GM15510 (cell line): Measurements from ENCODE around the gene BCAP31.
A peak's percentile ranks its signal among the peaks of the same experiment; 100 is the strongest.

Source experiments
- POLR2A ChIP-seq: IDR thresholded peaks from 3 replicates; pipeline ENCODE4 v1.6.1; 2011; ENCODE audit warnings: borderline replicate concordance; ENCODE audit not compliant: insufficient read length; ENCODE audit errors: extremely low read depth

BCAP31 gene

DNA sequence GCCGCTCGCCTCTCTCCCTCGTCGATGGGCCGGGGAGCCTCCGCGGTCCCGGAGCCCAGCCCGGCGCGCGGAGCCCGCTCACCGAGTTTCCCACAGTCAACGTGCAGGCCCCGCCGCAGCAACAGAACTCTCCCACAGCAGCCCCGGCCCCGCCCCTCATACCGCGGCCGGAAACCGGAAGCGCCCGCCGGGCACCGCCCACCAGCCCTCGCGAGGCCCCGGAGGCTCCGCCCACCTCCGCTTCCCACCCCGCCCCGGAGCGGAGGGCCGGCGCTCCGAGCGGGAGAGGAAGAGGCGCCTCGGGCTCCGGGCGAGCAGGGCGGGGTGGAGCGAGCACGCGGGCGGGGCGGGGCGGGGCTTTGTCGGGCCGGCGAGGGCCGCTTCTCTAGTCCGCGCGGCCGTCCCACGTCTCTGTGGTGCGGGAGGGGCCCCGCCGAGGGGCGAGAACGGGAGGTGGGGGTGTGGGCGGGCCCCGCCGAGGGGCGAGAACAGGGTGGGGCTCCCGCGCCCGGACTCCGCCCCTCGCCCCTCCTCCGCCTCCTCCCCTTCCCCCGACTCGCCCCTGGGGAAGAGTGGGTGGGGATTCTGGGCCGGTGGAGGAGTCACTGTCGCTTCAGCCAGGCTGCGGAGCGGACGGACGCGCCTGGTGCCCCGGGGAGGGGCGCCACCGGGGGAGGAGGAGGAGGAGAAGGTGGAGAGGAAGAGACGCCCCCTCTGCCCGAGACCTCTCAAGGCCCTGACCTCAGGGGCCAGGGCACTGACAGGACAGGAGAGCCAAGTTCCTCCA is at the start of gene BCAP31, which contains the start of gene ABCD1:
TSS of gene BCAP31 (minus strand) at position 136 of the 787 bp plus-strand sequence. CDS start 1,143 bp downstream, outside the sequence.
TSS of gene ABCD1 (plus strand) at position 605 of the 787 bp plus-strand sequence. CDS start 411 bp downstream, outside the sequence.
- TF ChIP-seq POLR2A: peak; percentile 66

- no peak for TF ChIP-seq POLR2A
Observed at GRCh38 chrX:153773218-153773611, 49.0 kb upstream of the BCAP31 start.

GRCh38 chrX:153772316-153773217 is 48.4 kb upstream of the BCAP31 start:
- no peak for TF ChIP-seq POLR2A

DNA sequence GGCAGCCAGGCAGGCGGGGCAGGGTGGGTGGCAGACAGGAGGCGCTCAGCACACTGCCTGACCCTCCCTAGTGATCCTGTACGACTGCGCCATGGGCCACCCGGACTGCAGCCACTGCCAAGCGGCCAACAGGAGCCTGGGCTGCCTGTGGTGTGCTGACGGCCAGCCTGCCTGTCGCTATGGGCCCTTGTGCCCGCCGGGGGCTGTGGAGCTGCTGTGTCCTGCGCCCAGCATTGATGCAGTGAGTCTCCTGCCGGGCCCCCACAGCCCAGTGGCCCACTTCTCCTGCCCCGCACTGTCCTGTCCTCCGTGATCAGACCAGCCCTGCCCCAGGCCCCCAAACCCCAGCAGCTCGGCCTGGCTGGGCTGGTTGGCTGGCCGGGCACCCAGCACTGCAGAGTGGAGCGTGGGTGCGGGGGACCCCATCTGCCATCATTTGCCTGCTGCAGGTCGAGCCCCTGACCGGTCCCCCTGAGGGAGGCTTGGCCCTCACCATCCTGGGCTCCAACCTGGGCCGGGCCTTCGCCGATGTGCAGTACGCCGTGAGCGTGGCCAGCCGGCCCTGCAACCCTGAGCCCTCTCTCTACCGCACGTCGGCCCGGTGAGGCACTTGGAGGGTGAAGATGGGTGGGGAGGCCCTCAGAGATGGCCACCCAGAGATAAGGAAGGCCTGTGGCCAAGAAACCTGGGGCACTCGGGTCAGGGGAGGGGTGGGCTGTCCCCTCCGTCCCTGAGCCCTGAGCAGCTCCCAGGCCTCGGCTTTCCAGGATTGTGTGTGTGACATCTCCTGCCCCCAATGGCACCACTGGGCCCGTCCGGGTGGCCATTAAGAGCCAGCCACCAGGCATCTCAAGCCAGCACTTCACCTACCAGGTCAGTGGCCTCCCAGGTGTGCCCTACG is 47.5 kb upstream of the BCAP31 start:
- no peak for TF ChIP-seq POLR2A

DNA sequence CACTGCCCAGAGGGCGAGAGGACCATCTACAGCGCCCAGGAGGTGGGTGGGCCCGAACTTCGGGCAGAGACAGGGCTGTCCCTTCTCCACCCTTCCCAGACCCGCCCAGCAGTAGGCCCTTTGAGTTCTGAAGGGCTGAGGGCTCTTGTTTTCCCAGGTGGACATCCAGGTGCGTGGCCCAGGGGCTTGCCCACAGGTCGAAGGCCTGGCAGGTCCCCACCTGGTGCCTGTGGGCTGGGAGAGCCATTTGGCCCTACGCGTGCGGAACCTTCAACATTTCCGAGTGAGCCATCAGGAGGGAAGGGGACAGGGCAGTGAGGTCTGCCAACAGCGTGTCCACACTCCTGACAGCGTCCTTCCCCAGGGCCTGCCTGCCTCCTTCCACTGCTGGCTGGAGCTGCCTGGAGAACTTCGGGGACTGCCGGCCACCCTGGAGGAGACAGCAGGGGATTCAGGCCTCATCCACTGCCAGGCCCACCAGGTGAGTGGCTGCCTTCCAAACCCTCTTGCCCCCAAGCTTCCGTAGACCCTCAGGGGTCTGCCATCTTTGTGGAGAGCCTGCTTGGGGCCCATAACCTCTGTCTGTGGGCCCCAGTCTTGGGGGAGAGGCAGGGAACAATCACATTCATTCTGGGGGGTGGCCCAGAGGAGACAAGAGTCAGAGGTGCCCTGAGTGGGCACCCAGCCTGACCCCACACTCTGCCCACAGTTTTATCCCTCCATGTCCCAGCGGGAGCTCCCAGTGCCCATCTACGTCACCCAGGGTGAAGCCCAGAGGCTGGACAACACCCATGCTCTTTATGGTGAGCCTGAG is 46.6 kb upstream of the BCAP31 start:
- no peak for TF ChIP-seq POLR2A

GRCh38 chrX:153769865-153770600 is 45.8 kb upstream of the BCAP31 start:
- no peak for TF ChIP-seq POLR2A

DNA sequence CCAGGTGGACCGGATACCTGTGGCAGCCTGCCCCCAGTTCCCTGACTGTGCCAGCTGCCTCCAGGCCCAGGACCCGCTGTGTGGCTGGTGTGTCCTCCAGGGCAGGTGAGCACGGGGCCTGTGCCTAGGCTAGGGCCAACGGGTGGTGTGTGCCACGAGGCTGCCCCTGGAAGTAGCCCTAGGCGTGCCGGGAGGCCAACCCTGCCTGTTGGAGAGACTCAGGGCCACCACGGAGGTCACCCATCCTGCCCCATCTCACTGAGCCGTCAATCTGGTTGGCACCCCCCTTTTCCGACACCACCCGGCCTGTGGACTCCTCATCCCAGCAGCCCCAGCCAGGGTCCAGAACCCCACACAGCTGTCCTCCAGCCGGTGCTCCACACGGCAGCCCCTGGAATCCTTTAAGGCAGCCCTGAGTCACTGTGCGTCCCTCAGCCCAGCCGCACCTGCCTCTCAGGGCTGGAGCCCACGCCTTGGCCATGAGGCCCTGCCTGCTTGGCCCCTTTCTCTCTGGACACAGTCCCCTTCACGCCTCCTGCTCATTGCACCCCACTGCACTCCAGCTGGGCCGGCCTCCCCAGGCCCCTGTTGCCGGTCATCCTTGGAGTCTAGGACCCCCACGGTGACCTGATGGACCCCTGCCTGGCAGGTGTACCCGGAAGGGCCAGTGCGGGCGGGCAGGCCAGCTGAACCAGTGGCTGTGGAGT is 45.1 kb upstream of the BCAP31 start:
- no peak for TF ChIP-seq POLR2A

DNA sequence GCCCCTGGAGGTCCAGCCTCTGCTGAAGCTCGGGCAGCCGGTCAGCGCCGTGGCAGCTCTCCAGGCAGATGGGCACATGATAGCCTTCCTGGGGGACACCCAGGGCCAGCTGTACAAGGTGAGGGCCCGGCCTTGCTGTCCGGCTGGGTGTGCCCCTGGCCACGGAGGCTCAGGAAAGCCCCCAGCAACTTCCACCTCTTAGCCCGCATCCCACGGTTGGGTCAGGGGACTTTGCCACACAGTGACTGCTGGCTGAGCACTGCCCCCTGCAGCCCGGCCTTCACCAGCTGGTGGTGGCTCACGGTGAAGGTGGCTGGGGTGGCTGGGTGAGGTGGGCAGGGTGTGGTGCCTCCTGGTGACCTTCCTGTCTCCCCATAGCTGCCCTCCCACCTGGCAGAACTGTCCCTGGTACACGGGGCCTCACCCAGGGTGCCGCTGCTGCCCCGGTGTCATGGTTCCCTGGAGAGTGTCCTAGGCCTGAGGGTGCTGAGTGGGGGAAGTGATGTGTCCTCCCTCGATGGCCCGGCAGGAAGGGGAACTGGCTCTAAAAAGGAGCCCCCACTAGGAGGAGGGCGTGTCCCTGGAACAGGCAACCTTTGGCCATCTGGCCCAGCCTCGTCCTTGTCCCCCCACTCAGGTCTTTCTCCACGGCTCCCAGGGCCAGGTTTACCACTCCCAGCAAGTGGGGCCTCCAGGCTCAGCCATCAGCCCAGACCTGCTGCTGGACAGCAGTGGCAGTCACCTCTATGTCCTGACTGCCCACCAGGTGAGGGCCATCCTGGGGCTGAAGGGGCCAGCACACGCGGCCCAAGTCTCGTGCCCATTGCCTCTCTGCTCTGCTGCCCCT is 44.3 kb upstream of the BCAP31 start:
- TF ChIP-seq POLR2A: no peak

- no peak for TF ChIP-seq POLR2A
Observed at GRCh38 chrX:153767674-153768055, 43.5 kb upstream of the BCAP31 start.

DNA sequence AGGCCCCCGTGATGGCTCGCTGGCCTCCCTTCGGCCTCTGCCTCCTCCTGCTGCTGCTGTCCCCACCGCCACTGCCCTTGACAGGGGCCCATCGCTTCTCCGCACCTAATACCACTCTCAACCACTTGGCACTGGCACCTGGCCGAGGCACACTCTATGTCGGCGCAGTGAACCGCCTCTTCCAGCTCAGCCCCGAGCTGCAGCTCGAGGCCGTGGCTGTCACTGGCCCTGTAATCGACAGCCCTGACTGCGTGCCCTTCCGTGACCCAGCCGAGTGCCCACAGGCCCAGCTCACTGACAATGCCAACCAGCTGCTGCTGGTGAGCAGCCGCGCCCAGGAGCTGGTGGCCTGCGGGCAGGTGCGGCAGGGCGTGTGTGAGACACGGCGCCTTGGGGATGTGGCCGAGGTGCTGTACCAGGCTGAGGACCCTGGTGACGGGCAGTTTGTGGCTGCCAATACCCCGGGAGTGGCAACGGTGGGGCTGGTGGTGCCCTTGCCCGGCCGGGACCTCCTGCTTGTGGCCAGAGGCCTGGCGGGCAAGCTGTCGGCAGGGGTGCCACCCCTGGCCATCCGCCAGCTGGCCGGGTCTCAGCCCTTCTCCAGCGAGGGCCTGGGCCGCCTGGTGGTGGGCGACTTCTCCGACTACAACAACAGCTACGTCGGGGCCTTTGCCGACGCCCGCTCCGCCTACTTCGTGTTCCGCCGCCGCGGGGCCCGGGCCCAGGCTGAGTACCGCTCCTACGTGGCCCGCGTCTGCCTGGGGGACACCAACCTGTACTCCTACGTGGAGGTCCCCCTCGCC is 42.9 kb upstream of the BCAP31 start:
- TF ChIP-seq POLR2A: no peak

DNA sequence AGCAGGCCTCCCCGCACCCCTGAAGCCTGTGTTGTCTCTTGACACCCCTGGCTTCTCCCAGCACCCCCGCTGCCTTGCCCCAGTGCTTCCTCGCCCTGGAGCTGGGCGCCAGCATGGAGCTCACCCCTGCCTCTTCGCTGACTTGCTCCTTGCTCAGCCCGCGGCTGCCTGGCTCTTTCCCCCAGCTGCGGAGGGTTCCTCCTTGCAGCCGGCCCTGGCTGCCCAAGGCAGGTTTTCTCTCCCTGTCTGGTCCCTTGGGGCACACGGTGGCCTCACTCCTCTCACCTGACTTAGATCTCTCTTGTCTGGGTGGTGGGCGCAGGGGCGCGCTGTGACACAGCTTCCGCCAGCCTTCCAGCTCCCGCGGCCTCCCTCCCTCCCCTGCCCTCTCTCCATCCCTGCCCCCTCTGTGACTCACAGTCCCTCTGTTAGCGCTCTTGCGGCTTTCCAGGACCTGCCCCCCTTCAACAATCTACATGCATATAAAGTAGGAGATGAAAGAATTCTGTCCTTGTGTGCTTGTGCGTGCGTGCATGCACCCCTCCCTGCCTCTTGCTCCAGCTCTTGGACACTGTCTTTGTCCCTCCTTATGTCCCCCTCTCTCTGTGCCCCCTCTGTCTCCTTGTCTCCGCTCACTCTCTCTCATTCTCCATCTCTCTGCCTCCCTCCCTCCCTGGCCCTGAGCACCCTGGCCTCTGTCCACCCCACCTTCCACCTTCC is 42.1 kb upstream of the BCAP31 start:
- no peak for TF ChIP-seq POLR2A
